ENCODE results near the gene DGKI. TPM values are rescaled to one million over a fixed set of nuclear protein-coding genes. Genes with fewer than 3 reads are reported as not detected.

DGKI gene
- total RNA-seq, 1 donor from 2014 or later = 5.5 TPM

DNA sequence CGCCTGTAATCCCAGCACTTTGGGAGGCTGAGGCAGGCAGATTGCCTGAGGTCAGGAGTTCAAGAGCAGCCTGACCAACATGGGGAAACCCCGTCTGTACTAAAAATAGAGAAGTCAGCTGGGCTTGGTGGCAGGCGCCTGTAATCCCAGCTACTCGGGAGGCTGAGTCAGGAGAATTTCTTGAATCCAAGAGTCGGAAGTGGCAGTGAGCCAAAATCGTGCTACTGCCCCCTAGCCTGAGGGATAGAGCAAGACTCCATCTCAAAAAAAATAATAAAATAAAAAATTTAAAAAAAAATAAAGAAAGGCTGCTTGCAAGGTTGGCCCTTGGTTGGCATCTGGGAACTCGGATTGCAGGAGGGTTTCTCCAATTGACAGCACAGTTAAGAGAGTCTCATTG lies 221.6 kb downstream of the DGKI start:
- H3K4me1 ChIP-seq = no peaks in the 10 kb centered on the region
- H2AFZ ChIP-seq (replicated peaks) = no peak overlapping the region

DNA sequence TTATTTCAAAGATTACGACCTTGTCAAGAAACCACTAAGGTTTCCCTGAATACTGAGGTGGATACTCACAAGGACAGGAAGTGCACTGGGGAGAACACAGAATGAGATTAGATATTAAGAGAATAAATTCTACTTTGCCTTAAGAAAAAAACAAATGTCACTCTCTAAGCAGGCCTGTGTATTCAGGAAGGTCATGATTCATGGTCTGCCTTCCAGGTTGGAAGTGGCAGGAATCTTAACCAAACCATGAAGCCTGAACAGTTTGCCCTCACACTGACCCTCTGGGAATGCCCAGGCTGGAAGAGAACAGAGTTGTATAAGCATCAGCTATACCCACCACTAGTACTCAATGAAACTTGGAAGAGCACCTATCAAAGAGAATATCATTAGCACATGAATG lies 227.6 kb downstream of the DGKI start:
- Histone ChIP-seq H3K4me1 (no peaks in the 10 kb centered on the region), H3K36me3 (no peaks in the 10 kb centered on the region), H2AFZ (replicated peaks) (no peak overlapping the region), H3F3A (ENCODE audit: low read depth) (no peaks in the 10 kb centered on the region), H3K4me2 (no peak overlapping the region), H3K4me3 (no peak overlapping the region), H3K27me3 (no peaks in the 10 kb centered on the region), H3K9ac (no peak overlapping the region), H3K9me3 (ENCODE audit: low read depth) (no peaks in the 10 kb centered on the region), H4K20me1 (ENCODE audit: low read depth) (no peaks in the 10 kb centered on the region), H3K27ac (no peak overlapping the region), H3K79me2 (ENCODE audit: low read depth) (no peaks in the 10 kb centered on the region)
- TF ChIP-seq, protein P1, sequence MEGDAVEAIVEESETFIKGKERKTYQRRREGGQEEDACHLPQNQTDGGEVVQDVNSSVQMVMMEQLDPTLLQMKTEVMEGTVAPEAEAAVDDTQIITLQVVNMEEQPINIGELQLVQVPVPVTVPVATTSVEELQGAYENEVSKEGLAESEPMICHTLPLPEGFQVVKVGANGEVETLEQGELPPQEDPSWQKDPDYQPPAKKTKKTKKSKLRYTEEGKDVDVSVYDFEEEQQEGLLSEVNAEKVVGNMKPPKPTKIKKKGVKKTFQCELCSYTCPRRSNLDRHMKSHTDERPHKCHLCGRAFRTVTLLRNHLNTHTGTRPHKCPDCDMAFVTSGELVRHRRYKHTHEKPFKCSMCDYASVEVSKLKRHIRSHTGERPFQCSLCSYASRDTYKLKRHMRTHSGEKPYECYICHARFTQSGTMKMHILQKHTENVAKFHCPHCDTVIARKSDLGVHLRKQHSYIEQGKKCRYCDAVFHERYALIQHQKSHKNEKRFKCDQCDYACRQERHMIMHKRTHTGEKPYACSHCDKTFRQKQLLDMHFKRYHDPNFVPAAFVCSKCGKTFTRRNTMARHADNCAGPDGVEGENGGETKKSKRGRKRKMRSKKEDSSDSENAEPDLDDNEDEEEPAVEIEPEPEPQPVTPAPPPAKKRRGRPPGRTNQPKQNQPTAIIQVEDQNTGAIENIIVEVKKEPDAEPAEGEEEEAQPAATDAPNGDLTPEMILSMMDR (IDR thresholded peaks at IDR 0.05) = no peak
- TF ChIP-seq EZH2 (IDR thresholded peaks at IDR 0.05) = no peak
- no peak for TF ChIP-seq EZH2phosphoT487 (IDR thresholded peaks at IDR 0.05)
- no peaks in the 10 kb centered on the region for H3K27me3 Mint-ChIP-seq (ENCODE audit: insufficient read depth, low read depth)
- DNase-seq (ENCODE audit: low spot score) = no peak
- no peak overlapping the region for H3K4me3 Mint-ChIP-seq
- no peaks in the 10 kb centered on the region for H3K36me3 Mint-ChIP-seq
- peaks cover 2% of the 10 kb centered on the region for H3K4me1 Mint-ChIP-seq
- H3K27ac Mint-ChIP-seq = no peak overlapping the region
- H3K9me3 Mint-ChIP-seq = no peaks in the 10 kb centered on the region

More for the DNA sequence above, 221.6 kb downstream of the DGKI start:
- Histone ChIP-seq H3K4me3 (no peak overlapping the region), H3K79me2 (ENCODE audit: low read depth) (no peaks in the 10 kb centered on the region), H4K20me1 (ENCODE audit: low read depth) (no peaks in the 10 kb centered on the region), H3F3A (ENCODE audit: low read depth) (no peaks in the 10 kb centered on the region), H3K27me3 (no peaks in the 10 kb centered on the region), H3K9ac (no peak overlapping the region), H3K36me3 (no peaks in the 10 kb centered on the region), H3K4me2 (no peak overlapping the region), H3K9me3 (ENCODE audit: low read depth) (no peaks in the 10 kb centered on the region), H3K27ac (no peak overlapping the region)
- peaks cover 2% of the 10 kb centered on the region for H3K36me3 Mint-ChIP-seq
- no peaks in the 10 kb centered on the region for H3K9me3 Mint-ChIP-seq
- no peaks in the 10 kb centered on the region for H3K4me1 Mint-ChIP-seq
- DNase-seq (ENCODE audit: low spot score) = no peak
- H3K27me3 Mint-ChIP-seq (ENCODE audit: insufficient read depth, low read depth) = peaks cover 5% of the 10 kb centered on the region
- H3K27ac Mint-ChIP-seq = no peak overlapping the region
- H3K4me3 Mint-ChIP-seq = no peak overlapping the region
- no peak for TF ChIP-seq EZH2phosphoT487 (IDR thresholded peaks at IDR 0.05)

DNA sequence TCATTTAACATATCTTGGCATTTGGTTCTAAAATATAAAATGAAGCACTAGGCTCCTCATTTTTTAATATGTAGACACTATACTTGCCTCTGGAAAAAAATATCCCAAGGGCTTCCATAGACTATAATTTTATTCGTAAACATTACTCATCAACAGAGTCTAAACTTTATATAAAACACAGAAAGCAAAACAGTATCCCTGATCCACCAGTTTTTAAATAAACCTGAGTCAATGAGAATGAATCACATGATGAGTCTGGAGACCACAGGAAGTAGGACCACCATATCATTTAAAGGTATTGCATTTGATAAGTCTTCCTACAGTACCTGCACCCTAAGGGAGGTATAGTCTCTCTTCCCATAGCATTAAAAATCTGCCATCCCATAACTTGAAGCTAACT lies 228.0 kb downstream of the DGKI start:
- Histone ChIP-seq H3K27ac (no peak overlapping the region), H3K36me3 (no peaks in the 10 kb centered on the region), H3K9ac (no peak overlapping the region), H4K20me1 (ENCODE audit: low read depth) (no peaks in the 10 kb centered on the region), H3K4me3 (no peak overlapping the region), H2AFZ (replicated peaks) (no peak overlapping the region), H3K27me3 (no peaks in the 10 kb centered on the region), H3K9me3 (ENCODE audit: low read depth) (no peaks in the 10 kb centered on the region), H3K4me1 (peaks cover 2% of the 10 kb centered on the region), H3F3A (ENCODE audit: low read depth) (no peaks in the 10 kb centered on the region), H3K4me2 (no peak overlapping the region), H3K79me2 (ENCODE audit: low read depth) (no peaks in the 10 kb centered on the region)
- Mint-ChIP-seq H3K27ac (no peak overlapping the region), H3K4me1 (peaks cover 2% of the 10 kb centered on the region), H3K27me3 (ENCODE audit: insufficient read depth, low read depth) (no peaks in the 10 kb centered on the region), H3K4me3 (no peak overlapping the region), H3K36me3 (no peaks in the 10 kb centered on the region), H3K9me3 (no peaks in the 10 kb centered on the region)
- no peak for DNase-seq (ENCODE audit: low spot score)
- TF ChIP-seq, protein P1 (IDR thresholded peaks at IDR 0.05) = no peak
- TF ChIP-seq EZH2 (IDR thresholded peaks at IDR 0.05) (no peak), EZH2phosphoT487 (IDR thresholded peaks at IDR 0.05) (no peak)

DNA sequence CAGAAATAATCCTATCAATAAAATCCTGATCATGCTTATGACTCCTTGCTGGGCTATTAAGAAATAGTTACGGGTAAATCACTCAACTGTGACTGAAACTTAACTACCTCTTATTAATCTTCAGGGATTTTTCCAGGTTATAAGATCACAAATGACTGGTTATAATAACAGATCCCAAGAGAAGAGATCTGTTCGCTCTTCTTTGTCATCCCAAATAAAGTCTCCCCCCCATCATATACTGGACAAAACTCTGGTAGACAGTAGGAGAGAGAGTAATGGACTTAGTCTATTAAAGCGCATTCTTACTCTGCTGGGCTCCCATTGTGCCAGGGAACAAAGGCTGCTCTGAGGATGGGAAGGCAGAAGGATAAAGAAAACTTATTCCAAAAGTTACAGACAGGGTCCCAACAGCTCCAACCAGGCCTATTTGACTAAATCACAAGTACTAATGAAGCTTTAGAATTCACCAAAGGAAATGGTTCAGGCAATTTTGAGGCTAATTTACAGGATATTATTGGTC lies 233.7 kb downstream of the DGKI start:
- Histone ChIP-seq H3K4me3 (peak overlapping the region; percentile 9), H3K27ac (peak overlapping the region; percentile 38), H3K4me1 (peaks cover 19% of the 10 kb centered on the region), H3K36me3 (no peaks in the 10 kb centered on the region), H3K9me3 (ENCODE audit: low read depth) (no peaks in the 10 kb centered on the region), H3K9ac (no peak overlapping the region), H2AFZ (replicated peaks) (no peak overlapping the region), H3F3A (ENCODE audit: low read depth) (peaks cover 6% of the 10 kb centered on the region), H3K27me3 (no peaks in the 10 kb centered on the region), H3K79me2 (ENCODE audit: low read depth) (no peaks in the 10 kb centered on the region), H3K4me2 (peak overlapping the region; percentile 55), H4K20me1 (ENCODE audit: low read depth) (no peaks in the 10 kb centered on the region)
- Mint-ChIP-seq H3K4me1 (peaks cover 20% of the 10 kb centered on the region), H3K27ac (peak overlapping the region; percentile 87), H3K36me3 (no peaks in the 10 kb centered on the region), H3K27me3 (ENCODE audit: insufficient read depth, low read depth) (no peaks in the 10 kb centered on the region), H3K9me3 (no peaks in the 10 kb centered on the region), H3K4me3 (no peak overlapping the region)
- DNase-seq (ENCODE audit: low spot score) = peak; percentile 67
- no peak for TF ChIP-seq EZH2 (IDR thresholded peaks at IDR 0.05)
- TF ChIP-seq EZH2phosphoT487 (IDR thresholded peaks at IDR 0.05) = no peak
- TF ChIP-seq, protein P1 (IDR thresholded peaks at IDR 0.05) = no peak

Measured in neural progenitor cell (in vitro differentiated cells).